Mesendoderm (in vitro differentiated cells): Measurements from ENCODE around the gene MOB3C.
A peak's percentile ranks its signal among the peaks of the same experiment; 100 is the strongest.

Source experiments
- DNase-seq: peaks from one replicate; pipeline ENCODE4 v3.0.0; 2013
- H2AK5ac ChIP-seq: 2 replicates; pipeline ENCODE4 v1.6.1; 2013; ENCODE audit warnings: low read length, inconsistent platforms
- H2BK120ac ChIP-seq: 2 replicates; pipeline ENCODE4 v1.6.1; 2013; ENCODE audit warnings: low read depth, mild to moderate bottlenecking, low read length, moderate library complexity, mixed read lengths
- H2BK15ac ChIP-seq: replicated peaks from 2 replicates; pipeline ENCODE4 v1.6.1; 2013; ENCODE audit warnings: low read depth, mild to moderate bottlenecking, moderate library complexity
- H2BK5ac ChIP-seq: 2 replicates; pipeline ENCODE4 v1.6.1; 2013; ENCODE audit warnings: low read length, inconsistent platforms
- H3K18ac ChIP-seq: 2 replicates; pipeline ENCODE4 v1.6.1; 2013; ENCODE audit warnings: mild to moderate bottlenecking, low read length, mixed read lengths
- H3K23ac ChIP-seq: one replicate; pipeline ENCODE4 v1.6.1; 2013; ENCODE audit warnings: low read length
- H3K27ac ChIP-seq: 2 replicates; pipeline ENCODE4 v1.5.1; 2013; ENCODE audit warnings: low read depth, mild to moderate bottlenecking, inconsistent platforms, low read length, moderate library complexity
- H3K27me3 ChIP-seq: 2 replicates; pipeline ENCODE4 v1.6.1; 2013; ENCODE audit warnings: low read length, control low read depth, mild to moderate bottlenecking, inconsistent platforms; ENCODE audit not compliant: insufficient read depth, poor library complexity
- H3K36me3 ChIP-seq: 2 replicates; pipeline ENCODE4 v1.6.1; 2013; ENCODE audit warnings: low read length, inconsistent platforms; ENCODE audit not compliant: control insufficient read depth, insufficient read depth
- H3K4ac ChIP-seq: one replicate; pipeline ENCODE4 v1.6.1; 2013; ENCODE audit warnings: low read depth, mild to moderate bottlenecking, low read length, moderate library complexity
- H3K4me1 ChIP-seq: 2 replicates; pipeline ENCODE4 v1.6.1; 2013; ENCODE audit warnings: low read depth, low read length, inconsistent platforms; ENCODE audit not compliant: control insufficient read depth
- H3K4me2 ChIP-seq: 2 replicates; pipeline ENCODE4 v1.6.1; 2013; ENCODE audit warnings: low read length
- H3K4me3 ChIP-seq: 2 replicates; pipeline ENCODE4 v1.5.1; 2013; ENCODE audit warnings: mild to moderate bottlenecking, low read length
- H3K56ac ChIP-seq: one replicate; pipeline ENCODE4 v1.6.1; 2013; ENCODE audit warnings: low read length
- H3K79me1 ChIP-seq: 2 replicates; pipeline ENCODE4 v1.6.1; 2013; ENCODE audit warnings: low read length, inconsistent platforms
- H3K79me2 ChIP-seq: 2 replicates; pipeline ENCODE4 v1.6.1; 2013; ENCODE audit warnings: mild to moderate bottlenecking, low read length; ENCODE audit not compliant: control insufficient read depth, insufficient read depth
- H3K9ac ChIP-seq: 2 replicates; pipeline ENCODE4 v1.6.1; 2013; ENCODE audit warnings: low read length, inconsistent platforms
- H4K5ac ChIP-seq: one replicate; pipeline ENCODE4 v1.6.1; 2013; ENCODE audit warnings: low read length
- H4K8ac ChIP-seq: one replicate; pipeline ENCODE4 v1.6.1; 2013; ENCODE audit warnings: low read depth, mild to moderate bottlenecking, control low read depth, low read length, moderate library complexity
- WGBS: extraction: QIAGEN DNeasy Blood & Tissue Kit; methylation state at CpG from one replicate; pipeline ENCODE4 v1.1.7; 2013; ENCODE audit warnings: low lambda C conversion rate, missing lambda C conversion rate; ENCODE audit not compliant: insufficient coverage; ENCODE audit errors: extremely low coverage; 5-methylcytosine and 5-hydroxymethylcytosine counted together

Gene MOB3C

DNA sequence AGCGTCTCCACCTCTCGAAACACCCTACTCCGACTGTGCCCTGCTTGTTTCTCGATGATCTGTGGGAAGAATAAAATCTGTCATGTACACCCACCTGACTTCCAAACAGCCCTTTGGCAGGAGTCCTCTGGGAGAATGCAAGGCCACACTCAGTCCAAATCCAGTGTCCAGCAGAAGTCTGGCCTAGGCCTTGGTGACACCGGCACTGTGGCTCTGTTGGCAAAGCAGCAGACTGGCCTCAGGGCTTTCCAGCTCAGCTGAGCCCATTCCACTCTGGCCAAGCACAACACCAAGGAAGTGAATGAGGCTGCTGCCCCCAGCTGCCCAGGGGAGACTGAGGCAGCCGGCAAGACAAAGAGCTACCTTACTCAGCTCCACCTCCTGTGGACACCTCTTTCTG is 40.0 kb downstream of the MOB3C start:
- no peaks in the 10 kb centered on the region for H3K79me2 ChIP-seq
- no peak overlapping the region for H3K4me2 ChIP-seq
- no peak overlapping the region for H3K4me3 ChIP-seq
- H3K27ac ChIP-seq, result no peak overlapping the region
- H2BK15ac ChIP-seq, result no peak overlapping the region
- H4K8ac ChIP-seq, result no peak overlapping the region
- H3K79me1 ChIP-seq, result no peaks in the 10 kb centered on the region
- no peak overlapping the region for H3K18ac ChIP-seq
- H3K4ac ChIP-seq, result no peak overlapping the region
- no peak for DNase-seq
- no peak overlapping the region for H4K5ac ChIP-seq
- H3K36me3 ChIP-seq, result no peaks in the 10 kb centered on the region
- no peaks in the 10 kb centered on the region for H3K27me3 ChIP-seq
- no peak overlapping the region for H3K9ac ChIP-seq
- H3K56ac ChIP-seq, result no peak overlapping the region
- WGBS, result no CpG with 5 or more reads among the region's 6 CpGs
- H2BK5ac ChIP-seq, result no peak overlapping the region
- H2BK120ac ChIP-seq, result no peak overlapping the region
- H3K4me1 ChIP-seq, result no peaks in the 10 kb centered on the region
- peak overlapping the region; percentile 56 for H3K23ac ChIP-seq
- no peak overlapping the region for H2AK5ac ChIP-seq

DNA sequence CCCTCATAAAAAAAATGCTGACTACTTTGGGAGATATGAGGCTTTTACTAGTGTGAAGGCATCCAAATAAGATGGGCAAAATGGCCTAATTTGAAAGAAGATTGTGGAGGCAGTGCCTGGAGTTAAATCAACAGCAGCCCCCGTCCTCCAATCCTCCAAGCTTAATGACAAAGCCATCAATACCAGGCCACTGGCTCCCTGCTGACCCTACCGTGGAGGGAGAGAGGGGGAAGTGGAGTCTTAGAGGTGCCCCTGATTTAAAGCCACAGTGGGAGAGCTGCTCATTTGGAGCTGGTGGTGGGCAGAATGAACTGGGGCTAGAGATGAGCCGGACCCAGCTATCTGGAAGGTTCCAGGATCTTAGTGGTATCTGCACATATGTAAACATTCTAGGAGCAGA is 40.8 kb downstream of the MOB3C start:
- Histone ChIP-seq H3K36me3 (no peaks in the 10 kb centered on the region), H3K4ac (no peak overlapping the region), H3K27me3 (no peaks in the 10 kb centered on the region), H2BK5ac (no peak overlapping the region), H4K5ac (no peak overlapping the region), H3K79me2 (no peaks in the 10 kb centered on the region), H3K79me1 (no peaks in the 10 kb centered on the region), H3K27ac (no peak overlapping the region), H3K4me3 (no peak overlapping the region), H2AK5ac (no peak overlapping the region), H3K18ac (no peak overlapping the region), H3K56ac (no peak overlapping the region), H3K9ac (no peak overlapping the region), H3K4me1 (no peaks in the 10 kb centered on the region), H3K4me2 (no peak overlapping the region), H2BK15ac (no peak overlapping the region), H2BK120ac (no peak overlapping the region), H3K23ac (no peak overlapping the region), H4K8ac (no peak overlapping the region)
- no CpG with 5 or more reads among the region's 3 CpGs for WGBS
- no peak for DNase-seq

DNA sequence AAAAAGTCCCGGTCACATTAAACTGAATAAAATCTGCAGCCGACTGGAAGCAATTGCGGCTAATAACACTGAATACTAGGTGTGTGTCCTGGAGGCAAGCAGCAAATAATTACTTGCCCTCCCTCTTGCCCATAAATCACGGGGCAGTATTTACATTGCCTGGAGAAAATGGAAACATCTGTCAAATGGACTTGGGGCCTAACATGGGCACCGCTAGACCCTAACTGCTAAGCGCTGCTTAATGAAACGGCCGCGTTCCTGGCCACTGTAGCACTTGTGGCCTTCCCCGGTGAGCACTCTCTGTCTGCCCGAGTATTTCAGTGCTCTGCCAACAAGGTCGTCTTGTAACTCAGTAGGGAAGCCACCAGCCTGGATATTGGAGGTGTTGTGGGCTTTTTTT is 41.3 kb downstream of the MOB3C start:
- H3K9ac ChIP-seq, result no peak overlapping the region
- no peak overlapping the region for H2BK120ac ChIP-seq
- no peaks in the 10 kb centered on the region for H3K79me2 ChIP-seq
- no peak for DNase-seq
- no peak overlapping the region for H4K8ac ChIP-seq
- H3K4ac ChIP-seq, result no peak overlapping the region
- H3K27ac ChIP-seq, result no peak overlapping the region
- H2BK15ac ChIP-seq, result no peak overlapping the region
- H4K5ac ChIP-seq, result no peak overlapping the region
- H3K27me3 ChIP-seq, result no peaks in the 10 kb centered on the region
- H3K36me3 ChIP-seq, result no peaks in the 10 kb centered on the region
- no peak overlapping the region for H3K56ac ChIP-seq
- H2AK5ac ChIP-seq, result no peak overlapping the region
- no CpG with 5 or more reads among the region's 12 CpGs for WGBS
- H3K23ac ChIP-seq, result no peak overlapping the region
- H2BK5ac ChIP-seq, result no peak overlapping the region
- no peak overlapping the region for H3K4me3 ChIP-seq
- no peak overlapping the region for H3K18ac ChIP-seq
- no peaks in the 10 kb centered on the region for H3K4me1 ChIP-seq
- H3K4me2 ChIP-seq, result no peak overlapping the region
- H3K79me1 ChIP-seq, result no peaks in the 10 kb centered on the region

DNA sequence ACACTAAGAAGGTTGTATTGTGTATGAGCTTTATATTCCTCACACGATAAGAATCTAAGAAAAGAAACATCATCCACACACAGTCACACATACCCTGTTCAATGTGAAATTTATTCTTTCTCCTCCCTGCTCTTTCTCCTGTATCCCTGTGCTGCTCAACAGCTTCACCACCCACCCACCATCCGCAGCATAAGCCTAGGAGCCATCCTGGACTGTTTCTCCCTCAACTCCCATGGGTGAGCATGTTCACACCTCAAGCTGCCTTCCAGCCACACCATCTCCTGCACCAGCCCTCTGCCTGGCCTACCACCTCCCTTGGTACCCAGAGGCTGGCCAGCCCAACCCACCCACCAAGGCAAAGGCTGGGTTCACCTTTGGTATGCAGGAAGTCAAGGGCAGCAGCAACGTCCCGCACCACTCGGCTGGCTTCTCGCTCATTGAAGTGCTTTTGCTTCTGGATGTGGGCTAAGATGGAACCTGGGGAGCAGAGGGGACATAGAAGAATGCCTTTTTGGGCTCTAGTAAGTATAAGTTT is 44.9 kb downstream of the MOB3C start:
- Histone ChIP-seq H3K4ac (no peak overlapping the region), H3K56ac (no peak overlapping the region), H2BK120ac (no peak overlapping the region), H2BK15ac (no peak overlapping the region), H3K4me2 (no peak overlapping the region), H3K79me1 (no peaks in the 10 kb centered on the region), H3K23ac (peak overlapping the region; percentile 87), H3K36me3 (no peaks in the 10 kb centered on the region), H3K27me3 (no peaks in the 10 kb centered on the region), H2BK5ac (no peak overlapping the region), H3K79me2 (no peaks in the 10 kb centered on the region), H3K27ac (no peak overlapping the region), H4K8ac (no peak overlapping the region), H3K4me1 (no peaks in the 10 kb centered on the region), H3K9ac (no peak overlapping the region), H2AK5ac (no peak overlapping the region), H3K4me3 (no peak overlapping the region), H4K5ac (no peak overlapping the region), H3K18ac (no peak overlapping the region)
- no CpG with 5 or more reads among the region's 6 CpGs for WGBS
- no peak for DNase-seq

DNA sequence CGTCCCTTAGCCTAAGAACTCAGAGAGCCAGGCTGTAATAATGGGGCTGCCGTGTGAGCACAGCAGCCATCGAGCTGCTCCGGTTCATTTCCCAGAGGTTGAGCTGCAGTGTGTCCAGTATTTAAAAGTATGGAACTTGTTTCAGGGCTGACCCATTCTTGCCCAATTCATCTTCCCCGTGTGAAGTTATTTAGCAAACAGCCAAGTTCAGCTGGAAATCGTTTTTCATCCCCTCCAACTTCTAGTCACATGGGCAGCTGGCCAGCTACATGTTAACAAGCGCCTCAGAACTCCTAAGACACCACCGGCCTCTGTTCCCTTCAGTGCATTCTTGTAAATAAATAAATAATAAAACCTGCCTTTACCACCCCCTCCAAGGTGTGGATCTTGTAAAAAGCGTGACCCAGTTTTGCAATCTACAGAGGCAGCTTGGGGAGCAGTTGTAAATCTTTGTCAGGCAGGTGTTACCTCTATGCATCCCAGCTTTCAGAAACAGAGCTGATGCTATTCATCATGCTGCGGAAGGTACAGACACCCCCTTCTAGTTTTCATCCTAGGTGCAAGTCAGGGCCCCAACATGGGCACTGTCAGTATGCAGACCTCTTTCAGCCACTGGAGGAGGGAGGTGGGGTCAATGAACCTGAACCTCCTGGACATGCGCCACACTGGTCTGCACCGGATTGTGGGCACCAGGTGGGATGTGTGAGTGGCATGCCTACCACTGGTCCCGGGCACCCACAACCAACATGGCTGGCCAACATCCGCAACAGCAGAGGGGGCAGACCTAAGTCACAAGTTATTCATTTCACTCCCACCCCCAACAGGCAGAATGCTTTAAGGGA is 46.5 kb downstream of the MOB3C start:
- no peaks in the 10 kb centered on the region for H3K27me3 ChIP-seq
- no peak overlapping the region for H3K4me3 ChIP-seq
- H3K23ac ChIP-seq, result peak overlapping the region; percentile 35
- no peak overlapping the region for H2AK5ac ChIP-seq
- WGBS, result no CpG with 5 or more reads among the region's 14 CpGs
- H3K4me2 ChIP-seq, result no peak overlapping the region
- no peaks in the 10 kb centered on the region for H3K4me1 ChIP-seq
- H4K8ac ChIP-seq, result no peak overlapping the region
- H3K9ac ChIP-seq, result no peak overlapping the region
- no peaks in the 10 kb centered on the region for H3K79me2 ChIP-seq
- no peak for DNase-seq
- H2BK5ac ChIP-seq, result no peak overlapping the region
- H2BK15ac ChIP-seq, result no peak overlapping the region
- no peak overlapping the region for H3K4ac ChIP-seq
- no peak overlapping the region for H3K56ac ChIP-seq
- no peak overlapping the region for H3K27ac ChIP-seq
- no peak overlapping the region for H3K18ac ChIP-seq
- H3K36me3 ChIP-seq, result no peaks in the 10 kb centered on the region
- no peak overlapping the region for H2BK120ac ChIP-seq
- H3K79me1 ChIP-seq, result no peaks in the 10 kb centered on the region
- no peak overlapping the region for H4K5ac ChIP-seq

DNA sequence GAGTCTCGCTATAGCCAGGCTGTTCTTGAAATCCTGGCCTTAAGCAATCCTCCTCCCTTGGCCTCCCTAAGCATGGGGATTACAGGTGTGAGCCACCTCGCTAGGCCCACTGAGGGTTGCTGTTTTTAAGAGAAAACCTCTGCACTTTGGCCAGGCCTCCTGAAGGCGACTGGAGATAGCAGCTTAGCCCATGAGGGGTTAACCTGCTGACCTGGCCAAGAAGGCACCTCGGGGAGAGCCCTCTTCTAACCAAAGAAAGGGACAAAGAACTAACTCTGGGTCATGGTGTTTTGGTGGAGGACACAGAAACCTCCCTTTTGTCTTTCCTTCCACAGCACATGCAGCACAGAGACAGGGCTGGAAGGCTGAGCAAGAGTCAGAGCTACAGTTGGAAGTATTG is 47.5 kb downstream of the MOB3C start:
- Histone ChIP-seq H3K36me3 (no peaks in the 10 kb centered on the region), H4K8ac (no peak overlapping the region), H3K4me3 (no peak overlapping the region), H3K4ac (no peak overlapping the region), H2BK5ac (no peak overlapping the region), H2BK15ac (no peak overlapping the region), H3K23ac (no peak overlapping the region), H3K27me3 (no peaks in the 10 kb centered on the region), H2BK120ac (no peak overlapping the region), H2AK5ac (no peak overlapping the region), H3K9ac (no peak overlapping the region), H3K4me2 (no peak overlapping the region), H3K27ac (no peak overlapping the region), H3K79me1 (no peaks in the 10 kb centered on the region), H3K79me2 (no peaks in the 10 kb centered on the region), H3K4me1 (no peaks in the 10 kb centered on the region), H3K18ac (no peak overlapping the region), H4K5ac (no peak overlapping the region), H3K56ac (no peak overlapping the region)
- WGBS, result no CpG with 5 or more reads among the region's 4 CpGs
- DNase-seq, result no peak
